MM.1S (cell line): ENCODE results near the gene MVB12B.

Experiments used
- CTCF ChIP-seq: fragments of 300-600 bp; sonication (generic); IDR thresholded peaks from 2 replicates; pipeline ENCODE4 v1.5.1; 2016; ENCODE audit warnings: antibody characterized with exemption, low read length, mixed read lengths
- EZH2 ChIP-seq: fragments of 300-600 bp; sonication (generic); optimal IDR thresholded peaks from 2 replicates; pipeline ENCODE3; 2017; ENCODE audit warnings: low read depth, mild to moderate bottlenecking, antibody characterized with exemption, low read length, mixed read lengths

DNA sequence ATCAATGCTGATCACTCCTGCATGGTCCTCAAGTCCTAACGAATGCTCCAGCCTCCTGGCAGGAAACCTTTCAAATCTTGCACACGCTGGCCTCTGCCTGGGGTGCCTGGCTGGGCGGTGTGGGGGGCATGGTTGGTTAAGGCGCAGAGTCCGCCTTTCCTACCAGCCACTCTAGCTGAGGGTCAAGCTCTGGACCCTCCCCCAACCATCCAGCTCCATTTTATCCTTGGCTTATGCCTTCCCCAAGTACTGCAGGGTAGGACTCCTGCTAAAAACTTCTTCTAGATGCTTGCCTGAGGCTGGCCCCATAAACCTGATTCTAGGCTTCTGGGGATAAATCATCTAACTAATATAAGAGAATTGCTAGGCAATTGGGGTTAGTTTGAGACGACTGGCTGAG lies 808 bp upstream of the MVB12B start:
- no peak for TF ChIP-seq CTCF
- TF ChIP-seq EZH2: no peak
